A204.1 (cell line): Measurements from ENCODE around the gene BABAM1.
"Not testable (repeated sequence)": the region's sequence is repeated elsewhere in the genome, so short reads cannot be mapped to it uniquely, and the experiment has no call there.

Experiments
- FAIRE-seq: peaks from 2 replicates; lab custom pipeline; 2012; peaks lifted over from hg19 to GRCh38; lab: Jason Lieb, UNC

Gene BABAM1

GRCh38 chr19:17243830-17244617 is 23.2 kb upstream of the BABAM1 start:
- FAIRE-seq: no peak

- no peak for FAIRE-seq
Observed at GRCh38 chr19:17244618-17245534, 22.4 kb upstream of the BABAM1 start.

- FAIRE-seq: no peak
Observed at GRCh38 chr19:17245535-17245984, 21.7 kb upstream of the BABAM1 start, which contains the start of gene NR2F6. TSS of gene NR2F6 (minus strand) at chr19:17245919. CDS start at chr19:17245220, 699 bp downstream.

- no peak for FAIRE-seq
Observed at GRCh38 chr19:17246681-17247425, 20.4 kb upstream of the BABAM1 start.

- no peak for FAIRE-seq
Observed at GRCh38 chr19:17248011-17248776, 19.0 kb upstream of the BABAM1 start.

GRCh38 chr19:17249887-17250548 is 17.2 kb upstream of the BABAM1 start:
- FAIRE-seq: no peak

GRCh38 chr19:17254636-17255035 is 12.6 kb upstream of the BABAM1 start:
- no peak for FAIRE-seq

- no peak for FAIRE-seq
Observed at GRCh38 chr19:17255150-17255621, 12.1 kb upstream of the BABAM1 start.

GRCh38 chr19:17256130-17256529 is 11.1 kb upstream of the BABAM1 start:
- no peak for FAIRE-seq

GRCh38 chr19:17259118-17259780 is 8.0 kb upstream of the BABAM1 start:
- FAIRE-seq: no peak

- FAIRE-seq: no peak
Observed at GRCh38 chr19:17259934-17260333, 7.3 kb upstream of the BABAM1 start.

GRCh38 chr19:17260842-17261325 is 6.4 kb upstream of the BABAM1 start:
- FAIRE-seq: no peak

- FAIRE-seq: no peak
Observed at GRCh38 chr19:17262557-17262956, 4.7 kb upstream of the BABAM1 start.

- FAIRE-seq: no peak
Observed at GRCh38 chr19:17263712-17264640, 3.3 kb upstream of the BABAM1 start.

- FAIRE-seq: no peak
Observed at GRCh38 chr19:17264641-17264979, 2.6 kb upstream of the BABAM1 start, which contains the start of gene USHBP1. TSS of gene USHBP1 (minus strand) at chr19:17264745. CDS start at chr19:17264299, 446 bp downstream.

- no peak for FAIRE-seq
Observed at GRCh38 chr19:17266026-17266425, 1.2 kb upstream of the BABAM1 start.

GRCh38 chr19:17266589-17266974 is 661 bp upstream of the BABAM1 start:
- FAIRE-seq: no peak

GRCh38 chr19:17268754-17269153 is 1.5 kb downstream of the BABAM1 start:
- FAIRE-seq: no peak

GRCh38 chr19:17274892-17275291 is 7.6 kb downstream of the BABAM1 start:
- FAIRE-seq: not testable (repeated sequence)
